GM18511 (cell line): Measurements from ENCODE around the gene COL10A1.
"Not testable (repeated sequence)": the region's sequence is repeated elsewhere in the genome, so short reads cannot be mapped to it uniquely, and the experiment has no call there.

Experiments used
- ATAC-seq: cut with Tn5 transposase; IDR thresholded peaks from one replicate; pipeline ENCODE4 v1.9.1; 2021; ENCODE audit warnings: mild to moderate bottlenecking, moderate library complexity; ENCODE audit not compliant: unreplicated experiment

The COL10A1 gene

GRCh38 chr6:116127771-116128493, 2.0 kb upstream of the COL10A1 start:
- no peak for ATAC-seq

- ATAC-seq, result no peak
Observed at GRCh38 chr6:116120430-116120829, 5.5 kb downstream of the COL10A1 start.

GRCh38 chr6:116118608-116119007, 7.3 kb downstream of the COL10A1 start:
- no peak for ATAC-seq

GRCh38 chr6:116115781-116116180, 10.2 kb downstream of the COL10A1 start:
- ATAC-seq, result no peak

GRCh38 chr6:116113386-116113785, 12.5 kb downstream of the COL10A1 start:
- ATAC-seq, result no peak

- peak; percentile 88 for ATAC-seq
Observed at GRCh38 chr6:116111552-116112528, 14.1 kb downstream of the COL10A1 start.

- no peak for ATAC-seq
Observed at GRCh38 chr6:116108836-116109235, 17.1 kb downstream of the COL10A1 start.

GRCh38 chr6:116106146-116106545, 19.8 kb downstream of the COL10A1 start:
- no peak for ATAC-seq

GRCh38 chr6:116105247-116105646, 20.7 kb downstream of the COL10A1 start:
- no peak for ATAC-seq

- ATAC-seq, result no peak
Observed at GRCh38 chr6:116104636-116105035, 21.3 kb downstream of the COL10A1 start.

GRCh38 chr6:116102873-116103272, 23.1 kb downstream of the COL10A1 start:
- no peak for ATAC-seq

GRCh38 chr6:116101790-116102189, 24.1 kb downstream of the COL10A1 start:
- no peak for ATAC-seq

- ATAC-seq, result no peak
Observed at GRCh38 chr6:116101302-116101718, 24.6 kb downstream of the COL10A1 start.

GRCh38 chr6:116100419-116101301, 25.3 kb downstream of the COL10A1 start, which contains the start of gene NT5DC1:
Gene NT5DC1 (plus strand): TSS chr6:116100853. CDS start chr6:116100931, 78 bp downstream.
- peak; percentile 86 for ATAC-seq

GRCh38 chr6:116099036-116099435, 26.9 kb downstream of the COL10A1 start:
- ATAC-seq, result no peak

- ATAC-seq, result no peak
Observed at GRCh38 chr6:116096979-116097816, 28.7 kb downstream of the COL10A1 start.

GRCh38 chr6:116096048-116096759, 29.7 kb downstream of the COL10A1 start:
- ATAC-seq, result not testable (repeated sequence)

GRCh38 chr6:116094041-116094440, 31.9 kb downstream of the COL10A1 start:
- no peak for ATAC-seq

GRCh38 chr6:116090251-116090650, 35.7 kb downstream of the COL10A1 start:
- peak; percentile 64 for ATAC-seq
